Endothelial cell of umbilical vein (primary cell): Measurements from ENCODE around the gene TANGO6.

Experiments
- EZH2 ChIP-seq: IDR thresholded peaks from 2 replicates; pipeline ENCODE4 v1.6.1; 2012; ENCODE audit warnings: borderline replicate concordance, low read depth, mild to moderate bottlenecking, moderate library complexity, low read length, inconsistent platforms; ENCODE audit not compliant: severe bottlenecking
- JUN ChIP-seq: IDR thresholded peaks from 2 replicates; pipeline ENCODE4 v1.6.1; 2011; ENCODE audit warnings: borderline replicate concordance, low read depth; ENCODE audit not compliant: insufficient read length, insufficient read depth
- MYC ChIP-seq: IDR thresholded peaks from one replicate; pipeline ENCODE4 v1.6.1; 2011; ENCODE audit warnings: mild to moderate bottlenecking, low read depth, low read length
- TF ChIP-seq, protein P1 (sequence below), 2 donors: IDR thresholded peaks; 1 replicate in 1 of 2; 2 replicates in 1 of 2; pipeline ENCODE4 v1.5.1; 2011; ENCODE audit warnings: low read length in 2 of 2, mild to moderate bottlenecking in 2 of 2, moderate library complexity in 2 of 2, control low read depth in 1 of 2, inconsistent platforms in 1 of 2, low read depth in 1 of 2; ENCODE audit not compliant: insufficient read depth in 1 of 2; ENCODE audit errors: extremely low read depth in 1 of 2
- TF ChIP-seq, protein P2 (sequence below): IDR thresholded peaks from 2 replicates; pipeline ENCODE4 v1.6.1; 2011; ENCODE audit not compliant: insufficient read depth, insufficient read length

DNA sequence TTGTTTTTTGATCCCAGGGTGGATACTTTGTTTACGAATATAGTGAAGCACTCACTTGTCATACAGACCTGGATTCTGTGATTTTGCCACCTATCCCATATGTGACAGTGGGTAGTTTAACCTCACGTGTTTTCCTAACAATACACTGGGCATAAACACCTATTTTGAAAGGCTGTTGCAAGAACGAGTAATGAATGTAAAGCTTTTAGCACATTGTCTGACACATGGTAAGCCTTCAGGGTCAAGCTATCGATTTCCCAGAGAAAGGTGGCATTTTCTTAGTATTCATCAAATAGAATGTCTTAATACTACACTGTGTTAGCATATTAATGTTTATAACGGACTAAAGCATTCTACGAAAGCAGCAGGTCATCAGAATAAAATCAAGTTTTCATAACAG lies 287.1 kb downstream of the TANGO6 start:
- TF ChIP-seq JUN (no peak), MYC (no peak), EZH2 (no peak)
- TF ChIP-seq, protein P1, sequence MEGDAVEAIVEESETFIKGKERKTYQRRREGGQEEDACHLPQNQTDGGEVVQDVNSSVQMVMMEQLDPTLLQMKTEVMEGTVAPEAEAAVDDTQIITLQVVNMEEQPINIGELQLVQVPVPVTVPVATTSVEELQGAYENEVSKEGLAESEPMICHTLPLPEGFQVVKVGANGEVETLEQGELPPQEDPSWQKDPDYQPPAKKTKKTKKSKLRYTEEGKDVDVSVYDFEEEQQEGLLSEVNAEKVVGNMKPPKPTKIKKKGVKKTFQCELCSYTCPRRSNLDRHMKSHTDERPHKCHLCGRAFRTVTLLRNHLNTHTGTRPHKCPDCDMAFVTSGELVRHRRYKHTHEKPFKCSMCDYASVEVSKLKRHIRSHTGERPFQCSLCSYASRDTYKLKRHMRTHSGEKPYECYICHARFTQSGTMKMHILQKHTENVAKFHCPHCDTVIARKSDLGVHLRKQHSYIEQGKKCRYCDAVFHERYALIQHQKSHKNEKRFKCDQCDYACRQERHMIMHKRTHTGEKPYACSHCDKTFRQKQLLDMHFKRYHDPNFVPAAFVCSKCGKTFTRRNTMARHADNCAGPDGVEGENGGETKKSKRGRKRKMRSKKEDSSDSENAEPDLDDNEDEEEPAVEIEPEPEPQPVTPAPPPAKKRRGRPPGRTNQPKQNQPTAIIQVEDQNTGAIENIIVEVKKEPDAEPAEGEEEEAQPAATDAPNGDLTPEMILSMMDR (IDR thresholded peaks at IDR 0.05; ENCODE audit: extremely low read depth in 1 of 2, insufficient read depth in 1 of 2, low read depth in 1 of 2, low read length in 2 of 2), result no peak
- TF ChIP-seq, protein P2, sequence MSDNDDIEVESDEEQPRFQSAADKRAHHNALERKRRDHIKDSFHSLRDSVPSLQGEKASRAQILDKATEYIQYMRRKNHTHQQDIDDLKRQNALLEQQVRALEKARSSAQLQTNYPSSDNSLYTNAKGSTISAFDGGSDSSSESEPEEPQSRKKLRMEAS, result no peak
